ENCODE results near the gene RNU1-4. TPM values are rescaled to one million over a fixed set of nuclear protein-coding genes. Genes with fewer than 3 reads are reported as not detected.
"Not testable (repeated sequence)": the region's sequence is repeated elsewhere in the genome, so short reads cannot be mapped to it uniquely, and the experiment has no call there.

RNU1-4 gene
- polyA plus RNA-seq, 1 donor from 2014 or later: not detected

- H3K9me2 ChIP-seq (ENCODE audit: insufficient read depth, low read length): no peaks in the 10 kb centered on the region
- H2AFZ ChIP-seq (ENCODE audit: low read depth, low read length): no peak overlapping the region
- H3K27me3 ChIP-seq (ENCODE audit: insufficient read depth, low read depth, low read length): no peaks in the 10 kb centered on the region
- no peaks in the 10 kb centered on the region for H4K20me1 ChIP-seq (ENCODE audit: insufficient read depth)
- no peak overlapping the region for H3K4me3 ChIP-seq (ENCODE audit: low read length)
- H3K9ac ChIP-seq (ENCODE audit: low read length): no peak overlapping the region
- H3K4me2 ChIP-seq (ENCODE audit: low read length): no peak overlapping the region
- TF ChIP-seq, protein P1, sequence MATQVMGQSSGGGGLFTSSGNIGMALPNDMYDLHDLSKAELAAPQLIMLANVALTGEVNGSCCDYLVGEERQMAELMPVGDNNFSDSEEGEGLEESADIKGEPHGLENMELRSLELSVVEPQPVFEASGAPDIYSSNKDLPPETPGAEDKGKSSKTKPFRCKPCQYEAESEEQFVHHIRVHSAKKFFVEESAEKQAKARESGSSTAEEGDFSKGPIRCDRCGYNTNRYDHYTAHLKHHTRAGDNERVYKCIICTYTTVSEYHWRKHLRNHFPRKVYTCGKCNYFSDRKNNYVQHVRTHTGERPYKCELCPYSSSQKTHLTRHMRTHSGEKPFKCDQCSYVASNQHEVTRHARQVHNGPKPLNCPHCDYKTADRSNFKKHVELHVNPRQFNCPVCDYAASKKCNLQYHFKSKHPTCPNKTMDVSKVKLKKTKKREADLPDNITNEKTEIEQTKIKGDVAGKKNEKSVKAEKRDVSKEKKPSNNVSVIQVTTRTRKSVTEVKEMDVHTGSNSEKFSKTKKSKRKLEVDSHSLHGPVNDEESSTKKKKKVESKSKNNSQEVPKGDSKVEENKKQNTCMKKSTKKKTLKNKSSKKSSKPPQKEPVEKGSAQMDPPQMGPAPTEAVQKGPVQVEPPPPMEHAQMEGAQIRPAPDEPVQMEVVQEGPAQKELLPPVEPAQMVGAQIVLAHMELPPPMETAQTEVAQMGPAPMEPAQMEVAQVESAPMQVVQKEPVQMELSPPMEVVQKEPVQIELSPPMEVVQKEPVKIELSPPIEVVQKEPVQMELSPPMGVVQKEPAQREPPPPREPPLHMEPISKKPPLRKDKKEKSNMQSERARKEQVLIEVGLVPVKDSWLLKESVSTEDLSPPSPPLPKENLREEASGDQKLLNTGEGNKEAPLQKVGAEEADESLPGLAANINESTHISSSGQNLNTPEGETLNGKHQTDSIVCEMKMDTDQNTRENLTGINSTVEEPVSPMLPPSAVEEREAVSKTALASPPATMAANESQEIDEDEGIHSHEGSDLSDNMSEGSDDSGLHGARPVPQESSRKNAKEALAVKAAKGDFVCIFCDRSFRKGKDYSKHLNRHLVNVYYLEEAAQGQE (IDR thresholded peaks at IDR 0.05; ENCODE audit: borderline replicate concordance): no peak
- TF ChIP-seq POLR2AphosphoS5 (IDR thresholded peaks at IDR 0.05) (no peak), SMC3 (conservative IDR thresholded peaks at IDR 0.05; ENCODE audit: poor library complexity) (no peak)
- H3K79me2 ChIP-seq (replicated peaks; ENCODE audit: insufficient read depth, low read length): no peaks in the 10 kb centered on the region
- H3K27ac ChIP-seq (ENCODE audit: low read length): no peak overlapping the region
- no peaks in the 10 kb centered on the region for H3F3A ChIP-seq (ENCODE audit: insufficient read depth, low read length, poor library complexity, severe bottlenecking)
- no peaks in the 10 kb centered on the region for H3K9me3 ChIP-seq (ENCODE audit: low read length)
- H3K36me3 ChIP-seq (ENCODE audit: insufficient read depth, low read length): no peaks in the 10 kb centered on the region
Observed at GRCh38 chr1:16717336-16718098, 22.8 kb upstream of the RNU1-4 start.

DNA sequence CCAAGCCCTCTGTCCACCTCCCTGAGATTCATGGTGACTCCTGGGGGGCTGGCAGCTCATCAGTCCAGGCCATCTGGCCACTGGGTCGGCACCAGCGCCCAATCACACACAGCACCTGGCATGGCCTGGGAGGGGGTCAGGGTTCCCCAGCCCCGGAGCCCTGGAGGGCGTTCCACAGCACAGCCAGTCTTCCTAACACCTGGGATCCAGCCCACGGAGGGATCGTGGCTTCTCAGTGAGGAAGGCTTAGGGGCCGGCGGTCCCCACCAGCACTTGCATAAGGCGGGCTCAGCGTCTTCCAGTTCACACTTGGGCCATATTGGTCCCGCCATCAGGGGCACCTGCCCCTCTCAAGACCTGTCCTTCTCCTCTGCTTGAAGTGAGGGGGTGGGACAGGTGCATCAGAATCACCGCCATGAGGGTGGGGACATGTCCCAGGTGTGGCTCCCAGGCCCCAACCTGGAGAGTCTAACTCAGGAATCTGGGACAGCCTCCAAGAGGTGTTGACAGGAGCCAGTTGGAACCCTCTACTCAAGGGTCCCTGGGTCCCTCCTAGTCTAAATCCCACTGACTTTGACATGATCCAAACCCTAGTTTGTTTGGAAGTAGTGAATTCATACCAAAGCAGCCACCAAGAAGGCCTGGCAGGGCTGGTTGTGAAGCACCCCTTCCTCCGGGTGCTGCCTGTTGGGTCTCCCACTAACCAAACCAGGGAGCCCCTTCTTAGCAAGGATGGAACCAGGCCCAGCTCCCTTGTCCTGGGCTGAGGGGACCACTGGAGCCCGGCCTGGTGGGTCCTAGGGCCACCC lies 22.0 kb upstream of the RNU1-4 start:
- not testable (repeated sequence) for H3K36me3 ChIP-seq (ENCODE audit: insufficient read depth, low read length); H4K20me1 ChIP-seq (ENCODE audit: insufficient read depth); H3K27ac ChIP-seq (ENCODE audit: low read length); H3K9me3 ChIP-seq (ENCODE audit: low read length); H3K4me2 ChIP-seq (ENCODE audit: low read length); H3K4me3 ChIP-seq (ENCODE audit: low read length); H2AFZ ChIP-seq (ENCODE audit: low read depth, low read length); H3K9ac ChIP-seq (ENCODE audit: low read length); H3K9me2 ChIP-seq (ENCODE audit: insufficient read depth, low read length); H3K27me3 ChIP-seq (ENCODE audit: insufficient read depth, low read depth, low read length); H3K79me2 ChIP-seq (replicated peaks; ENCODE audit: insufficient read depth, low read length); H3F3A ChIP-seq (ENCODE audit: insufficient read depth, low read length, poor library complexity, severe bottlenecking)

- H3K27ac ChIP-seq (ENCODE audit: low read length): no peak overlapping the region
- no peak overlapping the region for H3K9ac ChIP-seq (ENCODE audit: low read length)
- no peak overlapping the region for H3K4me2 ChIP-seq (ENCODE audit: low read length)
- H2AFZ ChIP-seq (ENCODE audit: low read depth, low read length): no peak overlapping the region
- no peaks in the 10 kb centered on the region for H3K9me3 ChIP-seq (ENCODE audit: low read length)
- TF ChIP-seq, protein P1 (IDR thresholded peaks at IDR 0.05; ENCODE audit: borderline replicate concordance): no peak
- no peak for TF ChIP-seq EP300 (conservative IDR thresholded peaks at IDR 0.05; ENCODE audit: poor library complexity, severe bottlenecking)
- TF ChIP-seq POLR2AphosphoS5 (IDR thresholded peaks at IDR 0.05): no peak
- TF ChIP-seq MXI1 (conservative IDR thresholded peaks at IDR 0.05; ENCODE audit: poor library complexity, severe bottlenecking): no peak
- TF ChIP-seq, protein P2, sequence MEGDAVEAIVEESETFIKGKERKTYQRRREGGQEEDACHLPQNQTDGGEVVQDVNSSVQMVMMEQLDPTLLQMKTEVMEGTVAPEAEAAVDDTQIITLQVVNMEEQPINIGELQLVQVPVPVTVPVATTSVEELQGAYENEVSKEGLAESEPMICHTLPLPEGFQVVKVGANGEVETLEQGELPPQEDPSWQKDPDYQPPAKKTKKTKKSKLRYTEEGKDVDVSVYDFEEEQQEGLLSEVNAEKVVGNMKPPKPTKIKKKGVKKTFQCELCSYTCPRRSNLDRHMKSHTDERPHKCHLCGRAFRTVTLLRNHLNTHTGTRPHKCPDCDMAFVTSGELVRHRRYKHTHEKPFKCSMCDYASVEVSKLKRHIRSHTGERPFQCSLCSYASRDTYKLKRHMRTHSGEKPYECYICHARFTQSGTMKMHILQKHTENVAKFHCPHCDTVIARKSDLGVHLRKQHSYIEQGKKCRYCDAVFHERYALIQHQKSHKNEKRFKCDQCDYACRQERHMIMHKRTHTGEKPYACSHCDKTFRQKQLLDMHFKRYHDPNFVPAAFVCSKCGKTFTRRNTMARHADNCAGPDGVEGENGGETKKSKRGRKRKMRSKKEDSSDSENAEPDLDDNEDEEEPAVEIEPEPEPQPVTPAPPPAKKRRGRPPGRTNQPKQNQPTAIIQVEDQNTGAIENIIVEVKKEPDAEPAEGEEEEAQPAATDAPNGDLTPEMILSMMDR (IDR thresholded peaks at IDR 0.05; ENCODE audit: poor library complexity, severe bottlenecking): no peak
- TF ChIP-seq TAF1 (IDR thresholded peaks at IDR 0.05; ENCODE audit: low read depth): no peak
- TF ChIP-seq EZH2 (IDR thresholded peaks at IDR 0.05; ENCODE audit: borderline replicate concordance, insufficient read depth, low read length, poor library complexity, severe bottlenecking): no peak
- TF ChIP-seq RAD21 (conservative IDR thresholded peaks at IDR 0.05): no peak
- no peak for TF ChIP-seq SMC3 (conservative IDR thresholded peaks at IDR 0.05; ENCODE audit: poor library complexity)
- no peak overlapping the region for H3K4me3 ChIP-seq (ENCODE audit: low read length)
- H3K79me2 ChIP-seq (replicated peaks; ENCODE audit: insufficient read depth, low read length): no peaks in the 10 kb centered on the region
- H3K9me2 ChIP-seq (ENCODE audit: insufficient read depth, low read length): no peaks in the 10 kb centered on the region
- no peaks in the 10 kb centered on the region for H3K27me3 ChIP-seq (ENCODE audit: insufficient read depth, low read depth, low read length)
- no peaks in the 10 kb centered on the region for H4K20me1 ChIP-seq (ENCODE audit: insufficient read depth)
- H3F3A ChIP-seq (ENCODE audit: insufficient read depth, low read length, poor library complexity, severe bottlenecking): no peaks in the 10 kb centered on the region
- no peaks in the 10 kb centered on the region for H3K36me3 ChIP-seq (ENCODE audit: insufficient read depth, low read length)
Observed at GRCh38 chr1:16718908-16719533, 21.3 kb upstream of the RNU1-4 start.
